ENCODE measurements around the gene RNF225.
A peak's percentile ranks its signal among the peaks of the same experiment; 100 is the strongest.
"Not testable (repeated sequence)": the region's sequence is repeated elsewhere in the genome, so short reads cannot be mapped to it uniquely, and the experiment has no call there.

Gene RNF225

GRCh38 chr19:58395220-58395978 lies at the start of gene RNF225:
TSS of gene RNF225 (plus strand) at chr19:58395656. CDS start at chr19:58396090, 434 bp downstream.
- TF ChIP-seq CTCF (IDR thresholded peaks at IDR 0.05; ENCODE audit: low read depth, low read length): no peak
- no peak for DNase-seq (ENCODE audit: low read depth, low spot score)
- in situ Hi-C loops (cut with HindIII; ENCODE audit: low sequenced_read_pairs): no loop called here
- no peak within 1 kb of the TSS for H3K4me3 ChIP-seq (ENCODE audit: low read depth, low read length)

- in situ Hi-C loops (cut with HindIII; ENCODE audit: low sequenced_read_pairs): no loop called here
- peak; percentile 73 for DNase-seq (ENCODE audit: low read depth, low spot score)
- peak overlapping the region; percentile 71 for H3K4me3 ChIP-seq (ENCODE audit: low read depth, low read length)
- TF ChIP-seq CTCF (IDR thresholded peaks at IDR 0.05; ENCODE audit: low read depth, low read length): no peak
Observed at GRCh38 chr19:58346961-58347929, 48.2 kb upstream of the RNF225 start.

- H3K4me3 ChIP-seq (ENCODE audit: low read depth, low read length): peak overlapping the region; percentile 71
- in situ Hi-C loops (cut with HindIII; ENCODE audit: low sequenced_read_pairs); DNase-seq (ENCODE audit: low read depth, low spot score): not testable (repeated sequence)
Observed at GRCh38 chr19:58348080-58348479, 47.4 kb upstream of the RNF225 start.

- no peak for TF ChIP-seq CTCF (IDR thresholded peaks at IDR 0.05; ENCODE audit: low read depth, low read length)
- in situ Hi-C loops (cut with HindIII; ENCODE audit: low sequenced_read_pairs): no loop called here
- H3K4me3 ChIP-seq (ENCODE audit: low read depth, low read length): no peak overlapping the region
- DNase-seq (ENCODE audit: low read depth, low spot score): no peak
Observed at GRCh38 chr19:58349590-58349989, 45.9 kb upstream of the RNF225 start.

GRCh38 chr19:58350001-58350861 lies 45.2 kb upstream of the RNF225 start:
- in situ Hi-C loops (cut with HindIII; ENCODE audit: low sequenced_read_pairs): no loop called here
- H3K4me3 ChIP-seq (ENCODE audit: low read depth, low read length): no peak overlapping the region
- TF ChIP-seq CTCF (IDR thresholded peaks at IDR 0.05; ENCODE audit: low read depth, low read length): no peak
- DNase-seq (ENCODE audit: low read depth, low spot score): no peak

- TF ChIP-seq CTCF (IDR thresholded peaks at IDR 0.05; ENCODE audit: low read depth, low read length): no peak
- in situ Hi-C loops (cut with HindIII; ENCODE audit: low sequenced_read_pairs): no loop called here
- H3K4me3 ChIP-seq (ENCODE audit: low read depth, low read length): no peak overlapping the region
- no peak for DNase-seq (ENCODE audit: low read depth, low spot score)
Observed at GRCh38 chr19:58350871-58351557, 44.4 kb upstream of the RNF225 start.
